ENCODE results near the gene SLC12A4. TPM values are rescaled to one million over a fixed set of nuclear protein-coding genes. Genes with fewer than 3 reads are reported as not detected.
"Not testable (repeated sequence)": the region's sequence is repeated elsewhere in the genome, so short reads cannot be mapped to it uniquely, and the experiment has no call there.

The SLC12A4 gene
- total RNA-seq, 2 experiments from 2014 or later, result 47.7 to 51.2 TPM

- ATAC-seq, result no peak
- H3K4me1 Mint-ChIP-seq, result peaks cover 34% of the 10 kb centered on the region
- no peak for DNase-seq
- H3K4me3 Mint-ChIP-seq, result no peak overlapping the region
- CTCF ChIA-PET, result interaction anchor here (0.6 to 5.2 kb wide), 18 partner anchors 14 to 461 kb away, joined by 3 to 28 read pairs (median 4); partner anchors contain the start of genes ATP6V0D1 and NRN1L
- H3K27ac Mint-ChIP-seq, result peak overlapping the region; percentile 56
- H3K27me3 Mint-ChIP-seq, result no peaks in the 10 kb centered on the region
- peaks cover 11% of the 10 kb centered on the region for H3K36me3 Mint-ChIP-seq
- no peaks in the 10 kb centered on the region for H3K9me3 Mint-ChIP-seq (ENCODE audit: low read depth)
Measured at GRCh38 chr16:67941469-67942199, 26.8 kb downstream of the SLC12A4 start.

GRCh38 chr16:67940446-67941089, 27.9 kb downstream of the SLC12A4 start:
- DNase-seq (no peak), ATAC-seq (no peak)
- H3K27ac Mint-ChIP-seq, result peak overlapping the region; percentile 69

GRCh38 chr16:67939507-67940445, 28.7 kb downstream of the SLC12A4 start:
- peak overlapping the region; percentile 13 for H3K4me3 Mint-ChIP-seq

More at GRCh38 chr16:67940446-67941089, 27.9 kb downstream of the SLC12A4 start:
- peaks cover 11% of the 10 kb centered on the region for H3K36me3 Mint-ChIP-seq
- H3K9me3 Mint-ChIP-seq (ENCODE audit: low read depth), result no peaks in the 10 kb centered on the region
- H3K4me3 Mint-ChIP-seq, result no peak overlapping the region
- no peaks in the 10 kb centered on the region for H3K27me3 Mint-ChIP-seq
- CTCF ChIA-PET, result interaction anchor here (0.6 to 5.2 kb wide), 13 partner anchors 8 to 823 kb away, joined by 3 to 28 read pairs (median 5); partner anchors contain the start of gene NRN1L
- peaks cover 34% of the 10 kb centered on the region for H3K4me1 Mint-ChIP-seq

GRCh38 chr16:67937713-67938112, 30.7 kb downstream of the SLC12A4 start:
- CTCF ChIA-PET, result interaction anchor here (0.7 to 4.5 kb wide), 4 partner anchors 10 to 122 kb away, joined by 3 to 35 read pairs (median 14); partner anchors contain the start of gene NRN1L
- not testable (repeated sequence) for DNase-seq; ATAC-seq; H3K27me3 Mint-ChIP-seq; H3K9me3 Mint-ChIP-seq (ENCODE audit: low read depth)
- Mint-ChIP-seq H3K27ac (peak overlapping the region; percentile 98), H3K4me1 (peaks cover 49% of the 10 kb centered on the region), H3K4me3 (peak overlapping the region; percentile 99), H3K36me3 (peaks cover 27% of the 10 kb centered on the region)

More at GRCh38 chr16:67939507-67940445, 28.7 kb downstream of the SLC12A4 start:
- CTCF ChIA-PET, result interaction anchor here (0.7 to 5.2 kb wide), 12 partner anchors 9 to 419 kb away, joined by 3 to 28 read pairs (median 4); partner anchors contain the start of gene NRN1L
- H3K27me3 Mint-ChIP-seq, result no peaks in the 10 kb centered on the region
- peaks cover 42% of the 10 kb centered on the region for H3K4me1 Mint-ChIP-seq
- H3K36me3 Mint-ChIP-seq, result peaks cover 14% of the 10 kb centered on the region
- DNase-seq, result peak; percentile 62
- H3K27ac Mint-ChIP-seq, result peak overlapping the region; percentile 69
- no peak for ATAC-seq
- no peaks in the 10 kb centered on the region for H3K9me3 Mint-ChIP-seq (ENCODE audit: low read depth)

GRCh38 chr16:67936880-67937605, 31.4 kb downstream of the SLC12A4 start:
- peak overlapping the region; percentile 99 for H3K4me3 Mint-ChIP-seq
- CTCF ChIA-PET, result interaction anchor here (0.6 to 4.5 kb wide), 13 partner anchors 9 to 423 kb away, joined by 3 to 35 read pairs (median 5); partner anchors contain the start of genes C16orf86, ENKD1 and NRN1L

GRCh38 chr16:67936124-67936879, 32.1 kb downstream of the SLC12A4 start, which contains the start of gene PSMB10:
Gene PSMB10 (minus strand): TSS chr16:67936850. CDS start chr16:67936749, 101 bp downstream.
- no peaks in the 10 kb centered on the region for H3K27me3 Mint-ChIP-seq
- peak within 1 kb of the TSS; percentile 99 for H3K4me3 Mint-ChIP-seq
- ATAC-seq, result peak; percentile 66
- peaks cover 39% of the 10 kb centered on the region for H3K4me1 Mint-ChIP-seq
- H3K27ac Mint-ChIP-seq, result peak within 1 kb of the TSS; percentile 98
- CTCF ChIA-PET, result interaction anchor here (0.6 to 4.5 kb wide), 28 partner anchors 8 to 422 kb away, joined by 3 to 35 read pairs (median 4); partner anchors contain the start of genes C16orf86, ENKD1, NRN1L and RANBP10
- no peak for DNase-seq
- peaks cover 25% of the 10 kb centered on the region for H3K36me3 Mint-ChIP-seq
- no peaks in the 10 kb centered on the region for H3K9me3 Mint-ChIP-seq (ENCODE audit: low read depth)

More at GRCh38 chr16:67936880-67937605, 31.4 kb downstream of the SLC12A4 start:
- Mint-ChIP-seq H3K36me3 (peaks cover 25% of the 10 kb centered on the region), H3K27ac (peak overlapping the region; percentile 98), H3K4me1 (peaks cover 47% of the 10 kb centered on the region), H3K27me3 (no peaks in the 10 kb centered on the region), H3K9me3 (ENCODE audit: low read depth) (no peaks in the 10 kb centered on the region)
- ATAC-seq, result no peak
- DNase-seq, result peak; percentile 93

- H3K4me3 Mint-ChIP-seq, result peak overlapping the region; percentile 99
- ATAC-seq (peak; percentile 88), DNase-seq (peak; percentile 98)
- peaks cover 25% of the 10 kb centered on the region for H3K36me3 Mint-ChIP-seq
- H3K4me1 Mint-ChIP-seq, result peaks cover 37% of the 10 kb centered on the region
- no peaks in the 10 kb centered on the region for H3K9me3 Mint-ChIP-seq (ENCODE audit: low read depth)
- CTCF ChIA-PET, result interaction anchor here (0.7 to 4.5 kb wide), 25 partner anchors 9 to 422 kb away, joined by 3 to 35 read pairs (median 4); partner anchors contain the start of genes C16orf86, CARMIL2, ENKD1 and NRN1L
- no peaks in the 10 kb centered on the region for H3K27me3 Mint-ChIP-seq
- H3K27ac Mint-ChIP-seq, result peak overlapping the region; percentile 98
Measured at GRCh38 chr16:67935402-67936123, 32.9 kb downstream of the SLC12A4 start.

GRCh38 chr16:67935101-67935401, 33.4 kb downstream of the SLC12A4 start:
- DNase-seq (no peak), ATAC-seq (no peak)
- Mint-ChIP-seq H3K4me3 (peak overlapping the region; percentile 99), H3K4me1 (peaks cover 32% of the 10 kb centered on the region), H3K9me3 (ENCODE audit: low read depth) (no peaks in the 10 kb centered on the region), H3K36me3 (peaks cover 25% of the 10 kb centered on the region), H3K27ac (peak overlapping the region; percentile 98), H3K27me3 (no peaks in the 10 kb centered on the region)
- CTCF ChIA-PET, result interaction anchor here (0.7 to 4.5 kb wide), 15 partner anchors 9 to 414 kb away, joined by 3 to 35 read pairs (median 4); partner anchors contain the start of genes CARMIL2, NRN1L, RANBP10 and TSNAXIP1

GRCh38 chr16:67934306-67935100, 33.9 kb downstream of the SLC12A4 start:
- ATAC-seq (no peak), DNase-seq (peak; percentile 40)
- Mint-ChIP-seq H3K36me3 (peaks cover 25% of the 10 kb centered on the region), H3K4me3 (peak overlapping the region; percentile 99), H3K9me3 (ENCODE audit: low read depth) (no peaks in the 10 kb centered on the region), H3K27ac (peak overlapping the region; percentile 98), H3K4me1 (peaks cover 26% of the 10 kb centered on the region), H3K27me3 (no peaks in the 10 kb centered on the region)
- CTCF ChIA-PET, result interaction anchor here (0.5 to 4.5 kb wide), 6 partner anchors 10 to 413 kb away, joined by 3 to 35 read pairs (median 8); partner anchors contain the start of gene NRN1L

GRCh38 chr16:67933805-67934204, 34.6 kb downstream of the SLC12A4 start:
- Mint-ChIP-seq H3K27ac (peak overlapping the region; percentile 36), H3K36me3 (peaks cover 25% of the 10 kb centered on the region), H3K27me3 (no peaks in the 10 kb centered on the region), H3K9me3 (ENCODE audit: low read depth) (no peaks in the 10 kb centered on the region), H3K4me1 (peaks cover 22% of the 10 kb centered on the region), H3K4me3 (no peak overlapping the region)
- DNase-seq (no peak), ATAC-seq (no peak)
- CTCF ChIA-PET, result interaction anchor here (0.5 to 4.5 kb wide), 4 partner anchors 42 to 413 kb away, joined by 3 to 35 read pairs (median 16); partner anchors contain the start of gene NRN1L
